IPS DF 19.7 (cell line): Measurements from ENCODE around the gene GPR82.
"Not testable (repeated sequence)": the region's sequence is repeated elsewhere in the genome, so short reads cannot be mapped to it uniquely, and the experiment has no call there.

Experiments used
- DNase-seq: peaks from one replicate; pipeline ENCODE4 v3.0.0-alpha.2; 2013; ENCODE audit warnings: low read depth, low spot score

The GPR82 gene

DNA sequence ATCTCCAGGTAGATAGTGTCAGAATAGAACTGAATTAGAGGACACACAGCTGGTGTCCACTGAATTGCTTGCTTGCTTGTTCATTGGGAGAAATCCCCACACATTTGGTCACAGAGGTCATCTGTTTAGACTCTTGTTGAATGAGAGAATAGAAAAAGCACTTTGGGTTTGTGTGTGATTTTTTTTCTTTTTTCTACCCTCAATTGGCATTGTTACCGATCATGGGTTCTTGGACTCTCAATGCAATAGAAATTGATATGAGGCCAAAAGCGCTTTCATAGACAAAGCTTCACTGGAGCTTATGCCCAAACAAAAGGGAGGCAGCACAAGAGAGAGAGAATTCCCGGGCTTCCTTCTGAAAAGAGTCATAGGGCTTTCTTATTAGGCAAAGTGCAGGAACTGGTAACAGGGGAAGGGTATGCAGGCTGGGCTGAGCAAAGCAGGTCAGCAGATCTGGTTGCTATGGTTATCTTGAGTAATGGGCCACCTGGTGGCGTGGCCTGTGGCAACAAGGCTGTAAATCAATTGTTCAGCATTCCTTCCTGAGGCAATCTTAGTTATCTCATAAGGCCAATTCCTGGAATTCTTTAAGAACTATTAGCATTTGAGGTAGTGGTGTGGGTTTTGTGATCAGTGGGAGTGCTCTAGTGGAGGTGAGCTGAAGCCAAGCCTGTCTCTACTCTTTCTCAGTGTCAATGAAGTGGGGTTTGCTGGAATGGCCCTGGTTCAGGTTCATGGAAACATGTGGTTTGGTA lies 5.3 kb upstream of the GPR82 start:
- DNase-seq = peak; percentile 57

DNA sequence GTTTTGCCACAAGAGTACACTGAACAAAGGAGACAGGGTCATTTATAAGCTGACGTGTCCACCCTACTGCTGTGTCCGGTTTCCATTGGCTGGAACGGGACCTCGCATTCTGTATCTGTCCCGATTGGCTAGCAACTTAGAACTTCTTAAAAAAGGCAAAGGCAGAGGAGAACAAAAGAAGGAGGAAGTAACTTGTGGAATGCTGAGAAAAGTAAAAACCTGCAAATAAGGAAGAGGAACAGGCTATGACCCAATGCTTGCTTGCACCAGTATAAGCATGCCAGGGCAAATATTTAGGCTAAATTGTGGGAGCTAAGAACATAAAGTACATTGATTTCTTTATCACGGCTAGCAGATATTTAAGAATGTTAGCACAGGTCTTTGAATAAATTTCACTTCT lies 4.4 kb upstream of the GPR82 start:
- not testable (repeated sequence) for DNase-seq

DNA sequence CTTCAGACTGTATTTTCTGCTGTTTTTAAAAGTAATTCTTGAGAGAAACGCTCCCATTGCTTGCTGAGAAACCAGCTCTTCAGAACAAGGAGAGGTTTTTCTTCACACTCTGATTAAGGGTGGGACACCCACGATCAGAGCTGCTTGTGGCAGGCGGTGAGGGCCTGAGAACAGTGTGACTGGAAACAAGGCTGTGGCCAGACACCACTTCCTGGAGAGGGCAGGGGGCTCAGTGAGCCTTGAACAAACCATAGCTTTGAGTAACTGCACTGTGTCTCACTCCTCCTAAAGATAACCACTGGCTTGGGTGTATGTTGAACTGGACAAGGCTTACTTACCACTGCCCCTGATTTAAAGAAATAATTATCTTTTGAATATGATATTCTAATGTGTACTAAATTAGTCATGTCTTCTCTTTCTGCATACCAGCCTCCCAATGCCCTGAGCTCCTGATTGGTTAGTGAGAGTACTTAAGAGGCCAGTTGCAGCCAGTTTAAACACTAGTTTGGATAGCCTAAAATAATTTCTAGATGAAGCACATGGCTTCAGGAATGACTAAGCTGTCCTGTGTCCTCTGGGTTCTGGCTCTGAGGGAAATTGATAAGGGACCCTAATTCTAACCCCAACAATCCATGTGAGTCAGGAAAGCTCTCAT lies 3.7 kb upstream of the GPR82 start:
- no peak for DNase-seq

DNA sequence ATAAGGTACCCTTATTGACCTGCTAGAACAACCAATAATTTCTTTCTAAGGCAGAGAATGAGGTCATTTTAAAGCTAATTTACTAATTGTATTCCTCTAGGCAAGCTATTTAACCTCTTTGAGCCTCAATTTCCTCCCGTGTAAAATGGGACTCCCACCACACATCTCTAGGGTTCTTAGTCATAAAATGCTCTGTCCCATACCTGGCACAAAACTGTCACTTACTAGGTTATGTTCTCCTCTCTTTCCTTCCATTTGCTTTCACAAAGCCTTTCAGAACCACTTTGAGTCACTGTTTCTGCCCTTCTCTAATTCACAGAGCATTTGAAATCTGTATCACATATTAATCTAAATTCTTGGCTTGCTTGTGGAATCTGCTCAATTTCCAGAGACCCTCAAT lies 2.4 kb upstream of the GPR82 start:
- DNase-seq = no peak

DNA sequence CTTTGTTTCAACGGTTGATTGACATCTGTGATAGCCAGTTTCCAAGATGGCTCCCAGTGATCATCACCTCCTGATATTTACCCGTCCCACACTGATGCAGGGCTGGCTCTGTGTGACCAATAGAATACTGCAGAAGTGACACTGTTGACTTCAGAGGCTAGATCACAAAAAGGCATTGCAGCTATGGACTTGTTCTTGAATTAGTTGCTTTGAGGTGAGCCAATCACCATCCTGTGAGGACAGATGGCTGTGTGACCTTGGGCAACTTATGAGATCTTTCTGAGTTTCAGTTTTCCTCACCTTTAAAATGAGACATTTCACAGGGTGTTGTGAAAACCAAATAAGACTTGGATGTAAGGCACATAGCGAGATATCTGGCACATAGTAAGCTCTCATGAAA lies 1.8 kb upstream of the GPR82 start:
- no peak for DNase-seq

DNA sequence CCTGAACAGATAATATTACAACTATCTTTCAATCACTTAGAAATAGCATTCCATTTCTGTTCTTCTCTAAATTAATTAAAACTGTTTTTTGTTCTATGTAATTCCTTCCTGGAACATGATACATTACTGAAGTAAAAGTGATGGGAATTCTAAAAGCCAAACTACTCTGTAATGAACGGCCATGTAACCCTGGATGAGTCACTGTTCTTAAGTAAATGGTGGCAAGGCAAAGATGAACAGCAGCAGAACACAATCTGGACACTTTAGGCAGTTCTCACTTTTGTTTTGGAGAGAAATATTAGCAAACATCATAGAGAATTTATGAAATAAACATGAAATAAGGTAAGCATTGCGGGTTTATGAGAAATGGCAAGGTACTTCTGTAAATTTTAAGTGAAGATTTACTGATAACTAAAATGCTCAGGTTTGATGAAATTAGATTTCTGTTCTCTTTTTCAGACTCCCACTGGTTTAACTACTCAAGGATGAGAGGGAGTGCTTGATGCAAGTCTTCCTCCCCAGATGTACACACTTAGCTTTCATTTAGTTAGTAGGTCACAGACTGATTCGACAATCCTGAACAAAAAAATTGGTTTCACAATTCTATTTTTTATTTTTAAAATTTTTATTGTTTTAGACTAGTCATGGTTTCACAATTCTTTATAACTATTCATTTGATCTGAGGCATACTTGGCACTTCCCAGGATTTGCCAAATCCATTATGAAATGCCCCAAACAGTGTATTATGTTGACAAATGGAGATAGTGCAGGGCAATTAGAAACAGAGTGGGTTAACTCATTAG lies 964 bp upstream of the GPR82 start:
- DNase-seq = no peak

DNA sequence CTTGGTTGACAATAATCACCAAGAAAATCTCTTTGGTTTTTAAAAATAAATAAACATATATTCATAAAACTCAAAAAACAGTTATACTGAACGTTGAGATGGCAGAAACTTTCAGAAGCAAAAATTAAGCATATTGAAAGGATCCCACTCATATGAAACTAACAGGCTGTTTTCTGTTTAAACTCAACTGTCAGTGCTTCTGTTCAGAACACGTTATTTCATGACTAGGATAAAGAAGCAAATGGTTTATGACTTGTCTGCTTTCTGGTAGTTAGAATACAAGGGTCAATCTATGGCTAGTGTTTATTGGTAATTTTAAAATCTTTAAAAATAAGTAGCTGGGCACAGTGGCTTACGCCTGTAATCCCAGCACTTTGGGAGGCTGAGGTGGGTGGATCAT lies 4.1 kb downstream of the GPR82 start:
- no peak for DNase-seq

DNA sequence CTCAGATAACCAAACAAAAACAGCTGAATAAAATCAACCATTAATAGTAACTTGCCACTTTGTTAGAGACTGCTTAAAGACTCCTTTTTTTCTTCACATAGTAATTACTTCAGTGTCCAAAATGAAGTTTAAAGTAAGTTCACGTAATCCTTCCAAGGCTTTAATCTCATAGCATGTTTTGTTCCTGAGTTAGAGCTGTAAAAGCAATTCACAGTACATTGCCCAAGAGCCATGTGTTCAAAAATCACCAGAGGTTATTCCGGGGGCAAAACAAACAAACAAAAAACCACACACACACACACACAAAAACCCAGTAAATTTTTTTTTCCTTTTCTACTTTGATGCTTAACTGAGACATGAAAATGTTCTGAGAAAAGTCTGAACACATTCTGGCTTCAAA lies 6.1 kb downstream of the GPR82 start:
- DNase-seq = no peak

DNA sequence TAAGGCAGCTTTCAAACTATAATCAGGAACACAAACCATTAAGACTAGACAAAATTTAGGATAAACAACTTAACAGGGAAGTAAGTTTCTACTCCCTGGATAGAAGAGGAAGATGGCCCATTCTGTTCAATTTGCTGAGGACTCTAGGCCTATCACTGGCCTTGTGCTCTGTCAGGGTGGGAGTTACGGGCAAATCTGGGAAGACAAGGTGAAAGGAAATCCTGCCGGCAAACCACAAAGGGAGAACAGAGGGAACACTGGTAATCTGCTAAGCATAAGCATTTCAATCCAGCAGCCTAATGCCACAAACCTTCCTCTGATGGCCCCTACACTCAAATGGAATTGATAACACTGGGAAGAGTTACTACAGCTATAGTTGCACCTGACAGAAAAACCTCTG lies 8.3 kb downstream of the GPR82 start:
- no peak for DNase-seq

DNA sequence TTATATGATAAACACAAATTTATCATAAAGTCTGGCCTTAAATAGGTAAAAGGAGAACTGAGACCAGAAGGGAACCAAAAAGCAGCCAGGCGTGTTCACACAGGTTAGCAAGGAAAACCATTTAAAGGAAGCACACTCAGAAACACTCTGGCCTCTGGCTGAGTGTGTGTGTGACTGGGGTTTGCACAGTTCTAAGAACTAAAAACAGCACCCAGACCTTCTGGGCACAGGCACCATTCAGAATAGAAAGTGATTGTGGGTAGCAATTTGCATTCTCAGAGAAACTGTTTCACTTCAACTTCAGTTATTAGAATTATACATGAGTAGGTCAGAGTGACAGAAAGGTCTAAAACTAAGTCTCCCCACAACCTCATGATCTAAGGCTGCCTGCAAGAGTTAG lies 10.0 kb downstream of the GPR82 start:
- DNase-seq = no peak

DNA sequence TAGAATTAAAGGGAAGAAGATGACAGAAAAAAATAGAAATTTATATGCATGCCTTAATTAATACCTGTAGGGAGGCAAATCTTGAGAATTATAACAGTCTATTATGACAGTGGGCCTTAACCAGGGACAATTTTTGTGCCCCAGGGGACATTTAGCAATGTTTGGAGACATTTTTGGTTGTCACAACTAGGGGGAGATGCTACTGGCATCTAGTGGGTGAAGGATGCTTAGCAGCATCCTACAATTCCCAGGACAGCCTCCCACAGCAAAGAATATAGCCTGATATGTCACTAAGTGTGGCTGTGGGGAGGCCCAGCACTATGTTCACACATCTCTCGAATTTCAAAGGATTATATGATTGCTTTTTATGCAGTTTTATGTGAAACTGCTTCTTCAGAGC lies 10.5 kb downstream of the GPR82 start:
- no peak for DNase-seq

DNA sequence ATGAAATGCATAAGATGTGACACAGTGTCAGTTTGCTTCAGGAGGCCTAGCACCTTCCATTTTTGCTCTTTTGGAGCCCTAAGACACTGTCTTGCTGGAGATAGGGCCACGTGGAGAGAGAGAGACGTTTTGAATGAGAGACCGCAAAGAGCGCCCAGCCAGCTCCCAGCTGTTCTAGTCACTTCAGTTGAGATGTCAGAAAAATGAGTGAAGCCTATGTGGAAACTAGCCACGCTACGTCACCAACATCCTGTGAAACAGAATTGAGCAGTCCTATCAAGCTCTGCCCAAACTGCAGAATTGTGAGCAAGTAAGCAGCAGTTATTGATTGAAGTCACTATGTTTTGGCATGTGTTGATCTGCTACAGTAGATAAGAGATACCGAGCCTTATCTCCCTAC lies 13.1 kb downstream of the GPR82 start:
- DNase-seq = no peak

DNA sequence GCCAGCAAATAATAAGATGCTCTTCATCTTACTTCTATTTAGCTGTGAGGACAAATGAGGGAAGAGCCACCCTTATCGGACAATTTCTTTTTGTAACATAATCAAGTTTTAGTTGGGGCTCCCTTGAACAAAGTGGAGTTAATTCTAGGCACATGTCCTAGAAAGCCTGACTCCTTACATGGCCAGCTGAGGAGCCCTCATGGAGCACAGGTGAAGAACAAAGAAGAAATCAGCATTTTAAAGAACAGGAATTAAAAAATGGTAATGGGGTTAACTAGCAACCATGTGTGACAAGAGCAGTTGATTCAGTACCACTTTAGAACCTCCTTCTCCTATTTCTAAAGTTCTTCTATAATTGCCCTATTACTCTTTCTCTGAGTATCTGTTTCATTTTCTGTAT lies 15.9 kb downstream of the GPR82 start:
- no peak for DNase-seq

DNA sequence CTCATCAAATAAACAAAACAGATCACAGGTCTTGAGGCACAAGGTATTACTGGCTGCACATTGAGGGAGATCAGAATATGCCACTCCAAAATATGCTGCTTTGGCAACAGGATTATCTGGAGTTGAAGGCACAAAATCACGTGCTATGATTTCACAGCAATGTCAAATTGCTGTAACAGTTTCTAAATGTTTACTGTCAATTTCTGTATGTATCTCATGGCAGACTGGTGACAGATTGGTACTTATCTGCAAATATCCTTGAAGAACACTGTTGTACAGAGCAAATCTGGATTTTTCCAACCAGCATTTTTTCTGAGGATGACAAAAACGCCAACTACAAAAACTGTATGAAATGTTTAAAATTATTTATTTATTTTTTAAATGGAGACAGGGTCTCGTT lies 26.7 kb downstream of the GPR82 start:
- DNase-seq = no peak

DNA sequence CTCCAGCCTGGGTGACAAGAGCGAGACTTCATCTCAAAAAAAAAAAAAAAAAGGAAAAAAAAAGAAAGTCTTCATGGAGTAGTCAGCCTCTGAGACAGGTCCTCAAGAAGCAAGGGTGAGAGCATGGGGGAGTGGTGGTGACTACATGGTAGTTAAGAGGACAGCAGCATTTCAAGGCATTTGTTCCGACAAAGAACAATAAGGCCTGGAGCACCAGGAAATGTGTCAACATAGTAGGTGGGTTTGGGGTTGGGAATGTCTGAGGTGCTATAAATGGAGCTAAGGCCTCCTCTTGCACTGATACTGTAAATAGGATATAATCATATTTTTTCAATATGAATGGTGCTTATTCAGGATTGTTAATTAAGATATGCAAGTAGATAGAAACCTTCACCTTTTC lies 34.4 kb downstream of the GPR82 start:
- no peak for DNase-seq

DNA sequence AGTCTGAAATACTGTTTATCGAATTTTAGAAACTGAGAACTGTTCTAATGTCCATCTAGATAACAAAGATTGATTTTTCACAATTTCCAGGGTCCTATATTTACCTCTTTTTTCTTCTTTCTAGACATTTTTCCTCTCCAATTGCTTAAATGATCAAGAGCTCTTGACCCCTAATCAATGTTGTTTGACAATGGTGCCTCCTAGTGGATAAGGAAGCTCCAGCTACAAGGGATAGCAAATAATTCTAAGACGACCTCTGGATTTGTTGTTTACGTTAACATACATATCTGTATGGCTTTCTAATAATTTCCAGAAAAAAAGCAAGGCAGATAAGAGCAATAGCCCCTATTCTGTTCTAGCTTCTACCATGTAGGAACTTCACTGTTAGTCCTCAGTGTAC lies 35.8 kb downstream of the GPR82 start:
- DNase-seq = no peak

DNA sequence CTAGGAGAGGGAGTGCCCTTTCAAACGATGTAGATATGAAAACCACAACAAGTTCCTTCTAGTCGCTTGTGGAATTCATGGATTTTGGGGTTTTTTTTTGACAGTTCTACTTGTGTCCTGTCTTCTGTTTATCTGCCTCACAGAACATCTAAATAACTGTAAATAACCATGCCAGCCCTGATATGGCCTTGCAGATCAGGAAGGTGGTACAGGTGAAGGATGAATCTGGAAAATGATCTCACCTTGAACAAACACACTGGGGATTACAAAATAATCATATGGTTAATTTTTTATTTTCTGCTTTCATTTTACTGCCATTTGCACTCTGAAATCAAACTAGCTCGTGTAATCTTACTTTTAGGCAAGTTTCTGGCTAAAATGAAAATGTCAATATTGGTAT lies 37.2 kb downstream of the GPR82 start:
- no peak for DNase-seq

DNA sequence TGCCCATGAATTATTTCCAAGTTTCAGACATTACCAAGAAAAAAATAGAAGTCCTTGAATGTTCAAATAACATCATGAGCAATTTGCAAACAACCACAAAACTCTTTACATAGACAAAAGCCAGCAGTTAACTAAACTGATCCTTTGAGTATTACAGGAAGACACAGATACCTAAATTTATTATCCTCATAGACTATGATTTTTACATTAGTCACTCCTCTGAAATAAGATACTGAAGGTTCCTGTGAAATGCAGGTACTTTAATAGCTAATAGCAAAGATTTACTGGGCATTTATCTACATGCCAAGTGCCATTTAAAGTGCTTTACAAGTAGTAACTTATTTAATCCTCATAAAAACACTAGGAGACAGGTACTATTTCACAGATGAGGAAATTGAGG lies 37.7 kb downstream of the GPR82 start:
- DNase-seq = no peak

DNA sequence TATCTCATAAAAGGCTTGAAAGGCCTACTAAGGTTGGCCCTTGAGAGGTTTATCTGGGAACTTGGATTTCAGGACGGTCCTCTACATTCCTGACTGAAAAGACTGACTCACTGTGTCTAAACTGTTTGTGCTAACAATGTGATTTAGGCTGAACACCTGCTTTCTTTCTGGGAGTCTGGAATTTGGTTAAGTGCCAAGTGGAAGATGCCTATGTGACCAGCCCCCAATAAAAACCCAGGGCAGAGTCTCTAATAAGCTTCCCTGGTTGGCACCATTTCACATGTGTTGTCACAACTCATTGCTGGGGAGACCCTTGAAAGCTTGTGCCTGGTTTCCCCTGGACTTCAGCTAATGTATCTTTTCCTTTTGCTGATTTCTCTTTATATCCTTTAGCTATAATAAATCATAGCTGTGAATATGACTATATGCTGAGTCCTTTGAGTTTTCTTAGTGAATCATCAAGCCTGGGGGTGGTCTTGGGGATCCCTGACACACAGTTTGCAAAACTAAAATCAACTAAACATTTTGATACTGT lies 55.1 kb downstream of the GPR82 start:
- no peak for DNase-seq
